GM12878 (cell line): ENCODE results near the gene SEPTIN5. TPM values are rescaled to one million over a fixed set of nuclear protein-coding genes. Genes with fewer than 3 reads are reported as not detected.

Experiments
- ATAC-seq: fragments of 200-7000 bp; cut with Tn5 transposase; 3 replicates; pipeline ENCODE4 v1.9.1; 2020; ENCODE audit warnings: mild to moderate bottlenecking, moderate library complexity
- BruUV-seq: library from RNA; stranded (reverse); fragments of 400-500 nt; replicated peaks from 2 replicates; lab custom pipeline; 2021; lab: Mats Ljungman, UMichigan
- CTCF ChIA-PET: fragments of 300-600 bp; sonication (Branson Sonifier 250); formaldehyde crosslinking; extraction: SDS; loops from one replicate; lab custom pipeline; 2021; ENCODE audit warnings: inconsistent platforms; lab: Yijun Ruan, JAX
- POLR2A ChIA-PET: fragments of 350-600 bp; formaldehyde crosslinking; extraction: SDS; loops from one replicate; lab custom pipeline; 2021; ENCODE audit warnings: inconsistent platforms; lab: Charles Lee
- RAD21 ChIA-PET: fragments of 300-600 bp; sonication (Branson Sonifier 250); formaldehyde crosslinking; loops from one replicate; lab custom pipeline; 2023; ENCODE audit warnings: antibody characterized with exemption; ENCODE audit not compliant: unreplicated experiment; lab: Charles Lee
- SMC1A ChIA-PET: fragments of 300-600 bp; sonication (Branson Sonifier 250); formaldehyde crosslinking; loops from one replicate; lab custom pipeline; 2023; ENCODE audit not compliant: unreplicated experiment, uncharacterized antibody; lab: Charles Lee
- DNase-seq: peaks from one replicate; pipeline ENCODE4 v3.0.0-alpha.2; 2011; ENCODE audit warnings: low read depth, low spot score
- FAIRE-seq: peaks from 3 replicates; lab custom pipeline; 2011; peaks lifted over from hg19 to GRCh38; lab: Jason Lieb, UNC
- H2AFZ ChIP-seq: 2 replicates; pipeline ENCODE4 v1.6.0; 2011; ENCODE audit warnings: low read depth, low read length, control low read depth; ENCODE audit not compliant: control insufficient read depth
- H3K27ac ChIP-seq: 2 replicates; pipeline ENCODE4 v1.5.1; 2011; ENCODE audit warnings: control low read depth; ENCODE audit not compliant: control insufficient read depth, insufficient read depth
- H3K27me3 ChIP-seq, 2 experiments: replicated peaks in 1 of 2; 2 replicates each; pipeline versions ENCODE4 v1.6.0 to v1.6.1; 2011; ENCODE audit warnings: low read length in 1 of 2; ENCODE audit not compliant: control insufficient read depth in 2 of 2, insufficient read depth in 2 of 2
- H3K36me3 ChIP-seq, 2 experiments: 2 replicates each; pipeline ENCODE4 v1.5.1; 2011; ENCODE audit warnings: low read length in 1 of 2; ENCODE audit not compliant: control insufficient read depth in 2 of 2, insufficient read depth in 2 of 2
- H3K4me1 ChIP-seq: 2 replicates; pipeline ENCODE4 v1.6.1; 2011; ENCODE audit warnings: mild to moderate bottlenecking, low read length, moderate library complexity, mixed read lengths; ENCODE audit not compliant: control insufficient read depth, insufficient read depth
- H3K4me2 ChIP-seq: 2 replicates; pipeline ENCODE4 v1.6.0; 2011; ENCODE audit warnings: control low read depth; ENCODE audit not compliant: control insufficient read depth, insufficient read depth
- H3K4me3 ChIP-seq: fragments of 200-600 bp; sonication (generic); 2 replicates; pipeline ENCODE4 v1.5.1; 2016
- H3K79me2 ChIP-seq: 2 replicates; pipeline ENCODE4 v1.6.0; 2011; ENCODE audit warnings: low read length; ENCODE audit not compliant: control insufficient read depth, insufficient read depth
- H3K9ac ChIP-seq: 2 replicates; pipeline ENCODE4 v1.8.0; 2011; ENCODE audit warnings: low read length, control low read depth, mixed read lengths; ENCODE audit not compliant: control insufficient read depth, insufficient read depth
- H3K9me3 ChIP-seq: replicated peaks from 3 replicates; pipeline ENCODE4 v1.5.1; 2011; ENCODE audit warnings: mild to moderate bottlenecking, low read length; ENCODE audit not compliant: control insufficient read depth, insufficient read depth
- H4K20me1 ChIP-seq: 2 replicates; pipeline ENCODE4 v1.6.0; 2011; ENCODE audit not compliant: control insufficient read depth, insufficient read depth
- CUX1 ChIP-seq: IDR thresholded peaks from 2 replicates; pipeline ENCODE4 v1.6.1; 2012; ENCODE audit warnings: improper control_type of control experiment, low read depth, low read length; ENCODE audit not compliant: insufficient replicate concordance
- E4F1 ChIP-seq: fragments of 450-650 bp; IDR thresholded peaks from 2 replicates; pipeline ENCODE4 v1.6.1; 2018; ENCODE audit warnings: borderline replicate concordance, mild to moderate bottlenecking; ENCODE audit not compliant: partially characterized antibody
- HCFC1 ChIP-seq: fragments of 150-350 bp; IDR thresholded peaks from 2 replicates; pipeline ENCODE4 v1.6.1; 2014; ENCODE audit warnings: low read length
- JUND ChIP-seq: IDR thresholded peaks from 2 replicates; pipeline ENCODE4 v1.6.1; 2012; ENCODE audit warnings: low read depth, mild to moderate bottlenecking, low read length, improper control_type of control experiment, moderate library complexity
- PAX8 ChIP-seq: fragments of 450-650 bp; IDR thresholded peaks from 2 replicates; pipeline ENCODE4 v1.6.1; 2017; ENCODE audit warnings: mild to moderate bottlenecking, moderate library complexity
- PML ChIP-seq: IDR thresholded peaks from 2 replicates; pipeline ENCODE4 v1.6.1; 2012; ENCODE audit warnings: low read length, inconsistent platforms
- SPI1 ChIP-seq: IDR thresholded peaks from 2 replicates; pipeline ENCODE4 v1.6.1; 2011; ENCODE audit warnings: low read depth, mild to moderate bottlenecking, low read length, moderate library complexity, borderline replicate concordance; ENCODE audit not compliant: insufficient read depth
- WGBS: methylation state at CpG from one replicate; pipeline ENCODE4 v1.1.6; 2016; ENCODE audit warnings: low lambda C conversion rate; ENCODE audit not compliant: insufficient replicate concordance, insufficient coverage; ENCODE audit errors: missing lambda C conversion rate; 5-methylcytosine and 5-hydroxymethylcytosine counted together
- in situ Hi-C: fragments of 300-500 bp; cut with MboI; formaldehyde crosslinking; loops from 9 replicates; pipeline ENCODE4 v1.14.3; 2018; ENCODE audit warnings: mixed read lengths
- intact Hi-C: fragments of 100-400 bp; cut with micrococcal nuclease; formaldehyde crosslinking; loops from one replicate; pipeline ENCODE4 v1.14.2; 2022; ENCODE audit not compliant: unreplicated experiment
- polyA plus RNA-seq, 11 experiments: library from polyadenylated mRNA; depleted of rRNA in 4 of 11; unstranded in 6 of 11; stranded (reverse) in 5 of 11; fragments of >200 nt; fragmentation: Nextera tagmentation in 4 of 11; fragmentation: Illumina TruSeq in 1 of 11; extraction: Ambion mirVana in 4 of 11; extraction: Trizol in 1 of 11; gene quantifications; 1 replicate in 1 of 11; 2 replicates in 10 of 11; pipeline versions ENCODE4 v1.2.1 to v1.2.3, GENCODE V29; 2011 to 2016; ENCODE audit warnings: inconsistent platforms in 2 of 11, missing spikeins in 2 of 11, low read depth in 1 of 11
- total RNA-seq, 4 experiments: library from RNA; depleted of rRNA in 3 of 4; stranded (reverse); fragments of >200 nt in 3 of 4; fragmentation: Illumina TruSeq in 1 of 4; extraction: Trizol in 1 of 4; gene quantifications; 2 replicates each; pipeline versions ENCODE4 v1.2.1 to v1.2.3, GENCODE V29; 2013 to 2021

The SEPTIN5 gene
- total and polyA plus RNA-seq, 10 of the 15 experiments (the other 5 are each of a cell fraction or from before 2014, with no cell fraction given) = 0.13 to 1.1 (median 0.34) TPM; not detected in 5

- ChIA-PET CTCF (no interaction called here), RAD21 (no interaction called here), SMC1A (no interaction called here)
- no peaks in the 10 kb centered on the region for H3K4me1 ChIP-seq
- H2AFZ ChIP-seq = no peak overlapping the region
- no peak for ATAC-seq
- no peak overlapping the region for H3K4me2 ChIP-seq
- peaks cover 4 to 16% of the 10 kb centered on the region in 2 experiments for H3K27me3 ChIP-seq
- BruUV-seq = no TSS peak
- H3K4me3 ChIP-seq = no peak overlapping the region
- no peak for FAIRE-seq
- H3K27ac ChIP-seq = no peak overlapping the region
- in situ Hi-C loops = no loop called here
- 58% methylated on average over 25 of the region's 25 CpGs for WGBS
- intact Hi-C loops = no loop called here
- H4K20me1 ChIP-seq = no peaks in the 10 kb centered on the region
- H3K36me3 ChIP-seq = no peaks in the 10 kb centered on the region
- H3K9ac ChIP-seq = no peak overlapping the region
- no peaks in the 10 kb centered on the region for H3K9me3 ChIP-seq
- no peak for TF ChIP-seq E4F1
- TF ChIP-seq HCFC1 = no peak
- no peak for TF ChIP-seq CUX1
- no peak for TF ChIP-seq SPI1
- no peak for TF ChIP-seq PAX8
- TF ChIP-seq JUND = no peak
- no peak for TF ChIP-seq PML
- TF ChIP-seq, all 136 proteins: peak for 0
- POLR2A ChIA-PET = no interaction called here
- DNase-seq = no peak
- no peaks in the 10 kb centered on the region for H3K79me2 ChIP-seq
Measured at GRCh38 chr22:19764636-19765476, 50.6 kb downstream of the SEPTIN5 start.
